Measurements from ENCODE around the gene AFAP1L1. TPM values are rescaled to one million over a fixed set of nuclear protein-coding genes. Genes with fewer than 3 reads are reported as not detected.

AFAP1L1 gene
- total RNA-seq, 1 donor from 2014 or later: 8.3 TPM

GRCh38 chr5:149280802-149281201 lies 9.1 kb downstream of the AFAP1L1 start:
- H2AFZ ChIP-seq (ENCODE audit: low read depth, low read length): no peak overlapping the region
- H3K9ac ChIP-seq (ENCODE audit: low read length): no peak overlapping the region
- H3K4me2 ChIP-seq (ENCODE audit: low read length): no peak overlapping the region
- no peaks in the 10 kb centered on the region for H3K36me3 ChIP-seq (ENCODE audit: insufficient read depth, low read length)
- no peaks in the 10 kb centered on the region for H4K20me1 ChIP-seq (ENCODE audit: insufficient read depth, low read length)
- H3K27ac ChIP-seq (ENCODE audit: low read depth, low read length): no peak overlapping the region
- no peaks in the 10 kb centered on the region for H3K4me1 ChIP-seq (ENCODE audit: insufficient read depth, low read length)
- no peak overlapping the region for H3K27ac Mint-ChIP-seq (ENCODE audit: unreplicated experiment)
- H3K36me3 Mint-ChIP-seq (ENCODE audit: low read depth, unreplicated experiment): peaks cover 8% of the 10 kb centered on the region
- no peaks in the 10 kb centered on the region for H3K27me3 ChIP-seq (ENCODE audit: insufficient read depth, low read length)
- H3K9me3 ChIP-seq (ENCODE audit: insufficient read depth, low read depth, low read length): no peaks in the 10 kb centered on the region
- TF ChIP-seq CTCF (IDR thresholded peaks at IDR 0.05; ENCODE audit: insufficient read depth, low read depth, low read length) (no peak), EZH2 (IDR thresholded peaks at IDR 0.05; ENCODE audit: insufficient read depth, low read length) (no peak)
- H3K4me3 Mint-ChIP-seq (ENCODE audit: unreplicated experiment): no peak overlapping the region
- H3K4me1 Mint-ChIP-seq (ENCODE audit: low read depth, unreplicated experiment): peaks cover 2% of the 10 kb centered on the region
- DNase-seq (ENCODE audit: low read depth) (no peak), FAIRE-seq (no peak)
- peaks cover 8% of the 10 kb centered on the region for H3K27me3 Mint-ChIP-seq (ENCODE audit: low read depth, unreplicated experiment)
- H3K4me3 ChIP-seq (ENCODE audit: insufficient read depth, low read depth, low read length): no peak overlapping the region
- H3K79me2 ChIP-seq (ENCODE audit: insufficient read depth, low read length): no peaks in the 10 kb centered on the region
- no peaks in the 10 kb centered on the region for H3K9me3 Mint-ChIP-seq (ENCODE audit: unreplicated experiment)

- H3K79me2 ChIP-seq (ENCODE audit: insufficient read depth, low read length): no peaks in the 10 kb centered on the region
- no peak for DNase-seq (ENCODE audit: low read depth)
- no peak for FAIRE-seq
- no peaks in the 10 kb centered on the region for H3K9me3 ChIP-seq (ENCODE audit: insufficient read depth, low read depth, low read length)
- no peak overlapping the region for H3K27ac Mint-ChIP-seq (ENCODE audit: unreplicated experiment)
- no peak overlapping the region for H3K9ac ChIP-seq (ENCODE audit: low read length)
- no peak overlapping the region for H2AFZ ChIP-seq (ENCODE audit: low read depth, low read length)
- H4K20me1 ChIP-seq (ENCODE audit: insufficient read depth, low read length): no peaks in the 10 kb centered on the region
- no peaks in the 10 kb centered on the region for H3K9me3 Mint-ChIP-seq (ENCODE audit: unreplicated experiment)
- no peak overlapping the region for H3K27ac ChIP-seq (ENCODE audit: low read depth, low read length)
- peaks cover 2% of the 10 kb centered on the region for H3K4me1 Mint-ChIP-seq (ENCODE audit: low read depth, unreplicated experiment)
- H3K4me3 Mint-ChIP-seq (ENCODE audit: unreplicated experiment): no peak overlapping the region
- H3K36me3 Mint-ChIP-seq (ENCODE audit: low read depth, unreplicated experiment): peaks cover 8% of the 10 kb centered on the region
- H3K27me3 Mint-ChIP-seq (ENCODE audit: low read depth, unreplicated experiment): peaks cover 8% of the 10 kb centered on the region
- no peak overlapping the region for H3K4me2 ChIP-seq (ENCODE audit: low read length)
- no peak overlapping the region for H3K4me3 ChIP-seq (ENCODE audit: insufficient read depth, low read depth, low read length)
- no peaks in the 10 kb centered on the region for H3K4me1 ChIP-seq (ENCODE audit: insufficient read depth, low read length)
- no peaks in the 10 kb centered on the region for H3K27me3 ChIP-seq (ENCODE audit: insufficient read depth, low read length)
- H3K36me3 ChIP-seq (ENCODE audit: insufficient read depth, low read length): no peaks in the 10 kb centered on the region
- TF ChIP-seq CTCF (IDR thresholded peaks at IDR 0.05; ENCODE audit: insufficient read depth, low read depth, low read length) (no peak), EZH2 (IDR thresholded peaks at IDR 0.05; ENCODE audit: insufficient read depth, low read length) (no peak)
Measured at GRCh38 chr5:149282027-149282965, 10.6 kb downstream of the AFAP1L1 start.

GRCh38 chr5:149282966-149283332 lies 11.3 kb downstream of the AFAP1L1 start:
- Histone ChIP-seq H3K4me3 (ENCODE audit: insufficient read depth, low read depth, low read length) (no peak overlapping the region), H3K4me2 (ENCODE audit: low read length) (no peak overlapping the region), H3K4me1 (ENCODE audit: insufficient read depth, low read length) (no peaks in the 10 kb centered on the region), H3K79me2 (ENCODE audit: insufficient read depth, low read length) (no peaks in the 10 kb centered on the region), H3K36me3 (ENCODE audit: insufficient read depth, low read length) (no peaks in the 10 kb centered on the region), H3K9ac (ENCODE audit: low read length) (no peak overlapping the region), H3K27ac (ENCODE audit: low read depth, low read length) (no peak overlapping the region), H2AFZ (ENCODE audit: low read depth, low read length) (no peak overlapping the region), H3K9me3 (ENCODE audit: insufficient read depth, low read depth, low read length) (no peaks in the 10 kb centered on the region), H3K27me3 (ENCODE audit: insufficient read depth, low read length) (no peaks in the 10 kb centered on the region), H4K20me1 (ENCODE audit: insufficient read depth, low read length) (no peaks in the 10 kb centered on the region)
- peaks cover 2% of the 10 kb centered on the region for H3K4me1 Mint-ChIP-seq (ENCODE audit: low read depth, unreplicated experiment)
- no peak overlapping the region for H3K4me3 Mint-ChIP-seq (ENCODE audit: unreplicated experiment)
- FAIRE-seq: no peak
- H3K36me3 Mint-ChIP-seq (ENCODE audit: low read depth, unreplicated experiment): peaks cover 5% of the 10 kb centered on the region
- TF ChIP-seq CTCF (IDR thresholded peaks at IDR 0.05; ENCODE audit: insufficient read depth, low read depth, low read length): no peak
- TF ChIP-seq EZH2 (IDR thresholded peaks at IDR 0.05; ENCODE audit: insufficient read depth, low read length): no peak
- peaks cover 7% of the 10 kb centered on the region for H3K27me3 Mint-ChIP-seq (ENCODE audit: low read depth, unreplicated experiment)
- no peak for DNase-seq (ENCODE audit: low read depth)
- H3K9me3 Mint-ChIP-seq (ENCODE audit: unreplicated experiment): no peaks in the 10 kb centered on the region
- H3K27ac Mint-ChIP-seq (ENCODE audit: unreplicated experiment): no peak overlapping the region
